C4-2B (cell line): ENCODE data around the gene PHLDA2.

Experiments
- CTCF ChIP-seq: fragments of 450-650 bp; conservative IDR thresholded peaks from 2 replicates; pipeline ENCODE4 v1.5.1; 2017; ENCODE audit warnings: mild to moderate bottlenecking
- ZFX ChIP-seq: fragments of 450-650 bp; IDR thresholded peaks from 2 replicates; pipeline ENCODE4 v1.6.1; 2017

GRCh38 chr11:2924381-2924780, 4.8 kb downstream of the PHLDA2 start:
- TF ChIP-seq CTCF (no peak), ZFX (no peak)
